Measurements from ENCODE around the gene NFKB2. TPM values are rescaled to one million over a fixed set of nuclear protein-coding genes. Genes with fewer than 3 reads are reported as not detected.

Gene NFKB2
- total and polyA plus RNA-seq, 10 donors = 34.7 to 161 (median 57.1) TPM

GRCh38 chr10:102421757-102422512, 26.4 kb downstream of the NFKB2 start:
- TF ChIP-seq CTCF (IDR thresholded peaks at IDR 0.05 in 8 of 11, conservative IDR thresholded peaks at IDR 0.05 in 3 of 11) (no peak), POLR2A (IDR thresholded peaks at IDR 0.05) (no peak), POLR2AphosphoS5 (IDR thresholded peaks at IDR 0.05) (peak; percentile 56 to 67 (median 59))
- WGBS, 5 donors = 1 to 2% (median 1%) methylated on average over 20 to 62 of the region's 62 CpGs
- H3K9me3 ChIP-seq = no peaks in the 10 kb centered on the region
- peaks cover 0 to 26% (median 17%) of the 10 kb centered on the region in 6 donors for H3K36me3 ChIP-seq
- peak overlapping the region; percentile 83 to 98 (median 96) for H3K4me3 ChIP-seq
- H3K4me1 ChIP-seq = peaks cover 25 to 50% (median 44%) of the 10 kb centered on the region in 6 donors
- peak overlapping the region; percentile 85 to 96 (median 92) for H3K27ac ChIP-seq
- peak; percentile 88 for DNase-seq
- intact Hi-C loops (cut with DNase I; ENCODE audit: low total_unique reads) = no loop called here
- H3K27me3 ChIP-seq (replicated peaks in 1 of 7) = peaks cover 0 to 28% (median 17%) of the 10 kb centered on the region in 7 donors

- peaks cover 25 to 50% (median 44%) of the 10 kb centered on the region in 6 donors for H3K4me1 ChIP-seq
- TF ChIP-seq CTCF (IDR thresholded peaks at IDR 0.05 in 8 of 11, conservative IDR thresholded peaks at IDR 0.05 in 3 of 11) (peak; percentile 69 to 89 (median 82)), POLR2AphosphoS5 (IDR thresholded peaks at IDR 0.05) (peak; percentile 83 to 90 (median 87)), POLR2A (IDR thresholded peaks at IDR 0.05) (peak in 1 of 3 donors; percentile 23)
- H3K36me3 ChIP-seq = peaks cover 0 to 26% (median 17%) of the 10 kb centered on the region in 6 donors
- peak overlapping the region; percentile 83 to 98 (median 96) for H3K4me3 ChIP-seq
- peak; percentile 96 for DNase-seq
- 6 to 12% (median 10%) methylated on average over 3 to 28 of the region's 28 CpGs for WGBS, 5 donors
- H3K27me3 ChIP-seq (replicated peaks in 1 of 7) = peaks cover 0 to 20% (median 12%) of the 10 kb centered on the region in 7 donors
- H3K9me3 ChIP-seq = no peaks in the 10 kb centered on the region
- intact Hi-C loops (cut with DNase I; ENCODE audit: low total_unique reads) = no loop called here
- H3K27ac ChIP-seq = peak overlapping the region; percentile 85 to 96 (median 92)
These were observed 27.1 kb downstream of the NFKB2 start for GRCh38 chr10:102422545-102423129.

- no peaks in the 10 kb centered on the region for H3K9me3 ChIP-seq
- DNase-seq = no peak
- H3K4me3 ChIP-seq = peak overlapping the region in 1 of 8 donors; percentile 83
- H3K4me1 ChIP-seq = peaks cover 25 to 48% (median 44%) of the 10 kb centered on the region in 6 donors
- H3K36me3 ChIP-seq = peaks cover 0 to 26% (median 17%) of the 10 kb centered on the region in 6 donors
- 90 to 98% (median 94%) methylated on average over 10 to 13 of the region's 13 CpGs for WGBS, 5 donors
- H3K27me3 ChIP-seq (replicated peaks in 1 of 7) = peaks cover 0 to 12% (median 8%) of the 10 kb centered on the region in 7 donors
- no peak for TF ChIP-seq POLR2AphosphoS5 (IDR thresholded peaks at IDR 0.05)
- no peak for TF ChIP-seq POLR2A (IDR thresholded peaks at IDR 0.05)
- no peak for TF ChIP-seq CTCF (IDR thresholded peaks at IDR 0.05 in 8 of 11, conservative IDR thresholded peaks at IDR 0.05 in 3 of 11)
- peak overlapping the region in 6 of 8 donors; percentile 90 to 96 (median 92) for H3K27ac ChIP-seq
- intact Hi-C loops (cut with DNase I; ENCODE audit: low total_unique reads) = no loop called here
These were observed 28.0 kb downstream of the NFKB2 start for GRCh38 chr10:102423372-102423968.

Measured in spleen (tissue), 11 donors.